Neuronal stem cell (in vitro differentiated cells): Measurements from ENCODE around the gene BSCL2.
A peak's percentile ranks its signal among the peaks of the same experiment; 100 is the strongest.

ENCODE experiments used
- DNase-seq: peaks from one replicate; pipeline ENCODE4 v3.0.0-alpha.2; 2013; ENCODE audit warnings: low spot score
- H2AFZ ChIP-seq: one replicate; pipeline ENCODE4 v1.6.1; 2013; ENCODE audit warnings: mild to moderate bottlenecking, low read length, inconsistent platforms
- H2AK5ac ChIP-seq: 2 replicates; pipeline ENCODE4 v1.6.1; 2013; ENCODE audit warnings: low read depth, mild to moderate bottlenecking, inconsistent platforms, low read length, moderate library complexity, mixed read lengths
- H2BK120ac ChIP-seq: 2 replicates; pipeline ENCODE4 v1.6.1; 2013; ENCODE audit warnings: low read depth, mild to moderate bottlenecking, inconsistent platforms, low read length, moderate library complexity, mixed read lengths
- H2BK12ac ChIP-seq: one replicate; pipeline ENCODE4 v1.6.1; 2013; ENCODE audit warnings: low read length, inconsistent platforms
- H2BK15ac ChIP-seq: 2 replicates; pipeline ENCODE4 v1.6.1; 2013; ENCODE audit warnings: mild to moderate bottlenecking, low read length, inconsistent platforms, mixed read lengths
- H2BK5ac ChIP-seq: one replicate; pipeline ENCODE4 v1.6.1; 2013; ENCODE audit warnings: inconsistent platforms, mild to moderate bottlenecking, low read length, moderate library complexity
- H3K14ac ChIP-seq: one replicate; pipeline ENCODE4 v1.6.1; 2013; ENCODE audit warnings: low read length, inconsistent platforms
- H3K18ac ChIP-seq: 2 replicates; pipeline ENCODE4 v1.6.1; 2013; ENCODE audit warnings: low read length, inconsistent platforms
- H3K23ac ChIP-seq: 2 replicates; pipeline ENCODE4 v1.6.1; 2013; ENCODE audit warnings: low read depth, mild to moderate bottlenecking, mixed read lengths, low read length, inconsistent platforms; ENCODE audit not compliant: poor library complexity
- H3K27ac ChIP-seq: replicated peaks from 3 replicates; pipeline ENCODE4 v1.5.1; 2013; ENCODE audit warnings: low read length, inconsistent platforms
- H3K27me3 ChIP-seq, 3 experiments: 2 replicates each; pipeline ENCODE4 v1.6.1; 2013; ENCODE audit warnings: low read length in 3 of 3, mild to moderate bottlenecking in 2 of 3, inconsistent platforms in 1 of 3, low read depth in 1 of 3, mixed read lengths in 1 of 3, moderate library complexity in 1 of 3; ENCODE audit not compliant: control insufficient read depth in 3 of 3, insufficient read depth in 3 of 3
- H3K36me3 ChIP-seq, 2 donors: replicated peaks in 1 of 2; 2 replicates each; pipeline ENCODE4 v1.6.1; 2013; ENCODE audit warnings: low read length in 2 of 2; ENCODE audit not compliant: control insufficient read depth in 2 of 2, insufficient read depth in 2 of 2
- H3K4ac ChIP-seq: 2 replicates; pipeline ENCODE4 v1.6.1; 2013; ENCODE audit warnings: inconsistent platforms, mild to moderate bottlenecking, low read length, moderate library complexity
- H3K4me1 ChIP-seq, 2 donors: 1 replicate in 1 of 2; 2 replicates in 1 of 2; pipeline ENCODE4 v1.6.1; 2013; ENCODE audit warnings: low read length in 2 of 2, low read depth in 1 of 2; ENCODE audit not compliant: control insufficient read depth in 2 of 2, insufficient read depth in 1 of 2
- H3K4me2 ChIP-seq: one replicate; pipeline ENCODE4 v1.6.1; 2013; ENCODE audit warnings: mild to moderate bottlenecking, low read length, inconsistent platforms; ENCODE audit not compliant: insufficient read depth, poor library complexity, severe bottlenecking
- H3K4me3 ChIP-seq, 2 donors: 2 replicates each; pipeline ENCODE4 v1.5.1; 2013; ENCODE audit warnings: low read length in 2 of 2, mild to moderate bottlenecking in 2 of 2, inconsistent platforms in 1 of 2, moderate library complexity in 1 of 2
- H3K79me1 ChIP-seq: one replicate; pipeline ENCODE4 v1.6.1; 2013; ENCODE audit warnings: low read depth, mild to moderate bottlenecking, inconsistent platforms, low read length, moderate library complexity
- H3K9ac ChIP-seq: one replicate; pipeline ENCODE4 v1.6.1; 2013; ENCODE audit warnings: mild to moderate bottlenecking, low read depth, low read length, inconsistent platforms; ENCODE audit not compliant: poor library complexity
- H3K9me3 ChIP-seq, 2 donors: replicated peaks in 1 of 2; 2 replicates each; pipeline versions ENCODE3 to v1.6.1; 2013; ENCODE audit warnings: low read length in 2 of 2, mild to moderate bottlenecking in 2 of 2, inconsistent platforms in 1 of 2, low read depth in 1 of 2, mixed read lengths in 1 of 2, moderate library complexity in 1 of 2; ENCODE audit not compliant: control insufficient read depth in 2 of 2, insufficient read depth in 1 of 2
- H4K8ac ChIP-seq: one replicate; pipeline ENCODE4 v1.6.1; 2013; ENCODE audit warnings: low read depth, mild to moderate bottlenecking, inconsistent platforms, low read length, moderate library complexity
- H4K91ac ChIP-seq: one replicate; pipeline ENCODE4 v1.6.1; 2013; ENCODE audit warnings: low read length, low read depth, mild to moderate bottlenecking, inconsistent platforms; ENCODE audit not compliant: poor library complexity
- WGBS, 2 donors: extraction: QIAGEN DNeasy Blood & Tissue Kit; methylation state at CpG; one replicate each; pipeline ENCODE4 v1.1.7; 2013; ENCODE audit warnings: missing lambda C conversion rate in 2 of 2, mixed read lengths in 1 of 2; ENCODE audit not compliant: insufficient read length in 2 of 2, insufficient replicate concordance in 1 of 2; ENCODE audit errors: extremely low coverage in 2 of 2; 5-methylcytosine and 5-hydroxymethylcytosine counted together

The BSCL2 gene

GRCh38 chr11:62708793-62709192 lies 1.6 kb upstream of the BSCL2 start:
- no peak for DNase-seq
- no peak overlapping the region for H2BK12ac ChIP-seq
- peak overlapping the region; percentile 74 for H3K9ac ChIP-seq

GRCh38 chr11:62708392-62708791 lies 1.2 kb upstream of the BSCL2 start:
- DNase-seq, result no peak
- no peaks in the 10 kb centered on the region for H3K79me1 ChIP-seq
- H3K9ac ChIP-seq, result no peak overlapping the region
- H3K4me1 ChIP-seq, result peaks cover 23 to 31% of the 10 kb centered on the region in 2 donors
- no peak overlapping the region for H3K18ac ChIP-seq
- H3K4me2 ChIP-seq, result peak overlapping the region; percentile 60
- no CpG with 5 or more reads among the region's 5 CpGs for WGBS, 2 donors
- H2BK15ac ChIP-seq, result peak overlapping the region; percentile 20
- H2AK5ac ChIP-seq, result peak overlapping the region; percentile 36
- no peaks in the 10 kb centered on the region for H3K9me3 ChIP-seq
- no peak overlapping the region for H3K4me3 ChIP-seq
- H2BK5ac ChIP-seq, result peak overlapping the region; percentile 85
- H2BK120ac ChIP-seq, result peak overlapping the region; percentile 2
- H3K36me3 ChIP-seq, result peaks cover 16 to 60% of the 10 kb centered on the region in 2 donors
- no peak overlapping the region for H3K27ac ChIP-seq
- no peaks in the 10 kb centered on the region for H3K27me3 ChIP-seq
- H2BK12ac ChIP-seq, result peak overlapping the region; percentile 26
- no peak overlapping the region for H2AFZ ChIP-seq
- no peak overlapping the region for H4K91ac ChIP-seq
- H3K23ac ChIP-seq, result no peak overlapping the region
- H3K14ac ChIP-seq, result no peak overlapping the region
- H4K8ac ChIP-seq, result no peak overlapping the region
- H3K4ac ChIP-seq, result no peak overlapping the region

More at GRCh38 chr11:62708793-62709192, 1.6 kb upstream of the BSCL2 start:
- peak overlapping the region; percentile 2 for H2BK120ac ChIP-seq
- peak overlapping the region; percentile 60 for H3K4me2 ChIP-seq
- no peaks in the 10 kb centered on the region for H3K27me3 ChIP-seq
- no peak overlapping the region for H4K8ac ChIP-seq
- peaks cover 20 to 61% of the 10 kb centered on the region in 2 donors for H3K36me3 ChIP-seq
- H2AK5ac ChIP-seq, result peak overlapping the region; percentile 36
- H3K27ac ChIP-seq, result peak overlapping the region; percentile 62
- H3K79me1 ChIP-seq, result no peaks in the 10 kb centered on the region
- H3K4ac ChIP-seq, result no peak overlapping the region
- no CpG with 5 or more reads among the region's 7 CpGs for WGBS, 2 donors
- H3K18ac ChIP-seq, result no peak overlapping the region
- peak overlapping the region in 1 of 2 donors; percentile 77 for H3K4me3 ChIP-seq
- H2BK5ac ChIP-seq, result peak overlapping the region; percentile 85
- H3K4me1 ChIP-seq, result peaks cover 23 to 31% of the 10 kb centered on the region in 2 donors
- no peak overlapping the region for H4K91ac ChIP-seq
- H3K23ac ChIP-seq, result no peak overlapping the region
- H2BK15ac ChIP-seq, result no peak overlapping the region
- H2AFZ ChIP-seq, result no peak overlapping the region
- H3K14ac ChIP-seq, result no peak overlapping the region
- no peaks in the 10 kb centered on the region for H3K9me3 ChIP-seq

- Histone ChIP-seq H2AK5ac (peak overlapping the region; percentile 88), H3K79me1 (no peaks in the 10 kb centered on the region), H3K9ac (peak overlapping the region; percentile 86), H2AFZ (peak overlapping the region; percentile 77), H4K91ac (no peak overlapping the region), H3K18ac (peak overlapping the region; percentile 98), H3K14ac (no peak overlapping the region), H3K9me3 (no peaks in the 10 kb centered on the region), H3K23ac (peak overlapping the region; percentile 90), H3K4me1 (peaks cover 23 to 31% of the 10 kb centered on the region in 2 donors), H3K27me3 (no peaks in the 10 kb centered on the region), H2BK15ac (no peak overlapping the region), H3K4ac (no peak overlapping the region), H2BK120ac (no peak overlapping the region), H3K36me3 (peaks cover 12 to 57% of the 10 kb centered on the region in 2 donors), H2BK5ac (peak overlapping the region; percentile 94), H3K27ac (peak overlapping the region; percentile 92), H3K4me2 (peak overlapping the region; percentile 94), H2BK12ac (no peak overlapping the region), H4K8ac (no peak overlapping the region), H3K4me3 (peak overlapping the region; percentile 70 to 73)
- WGBS, 2 donors, result no CpG with 5 or more reads among the region's 8 CpGs
- no peak for DNase-seq
Measured at GRCh38 chr11:62706850-62707247, 375 bp downstream of the BSCL2 start.

GRCh38 chr11:62705880-62706849 lies 1.1 kb downstream of the BSCL2 start:
- WGBS, 2 donors, result no CpG with 5 or more reads among the region's 73 CpGs
- Histone ChIP-seq H2AFZ (peak overlapping the region; percentile 88), H3K18ac (peak overlapping the region; percentile 98), H2BK120ac (peak overlapping the region; percentile 18), H3K23ac (peak overlapping the region; percentile 90), H3K27me3 (no peaks in the 10 kb centered on the region), H2BK5ac (peak overlapping the region; percentile 94), H3K27ac (peak overlapping the region; percentile 92), H3K36me3 (peaks cover 10 to 57% of the 10 kb centered on the region in 2 donors), H3K14ac (peak overlapping the region; percentile 43), H3K4me2 (peak overlapping the region; percentile 94), H4K91ac (no peak overlapping the region), H4K8ac (no peak overlapping the region), H3K79me1 (no peaks in the 10 kb centered on the region), H3K4ac (peak overlapping the region; percentile 97), H3K4me3 (peak overlapping the region; percentile 70 to 91), H2BK15ac (peak overlapping the region; percentile 38), H3K4me1 (peaks cover 23 to 31% of the 10 kb centered on the region in 2 donors), H2AK5ac (peak overlapping the region; percentile 88), H3K9me3 (no peaks in the 10 kb centered on the region), H3K9ac (peak overlapping the region; percentile 89), H2BK12ac (peak overlapping the region; percentile 76)
- DNase-seq, result peak; percentile 94
